B cell (primary cell): ENCODE results near the gene SLC35E2B.
"Not testable (repeated sequence)": the region's sequence is repeated elsewhere in the genome, so short reads cannot be mapped to it uniquely, and the experiment has no call there.

ENCODE experiments used
- EZH2 ChIP-seq: IDR thresholded peaks from 2 replicates; pipeline ENCODE4 v1.6.1; 2012; ENCODE audit warnings: borderline replicate concordance, low read depth, mild to moderate bottlenecking, moderate library complexity, low read length; ENCODE audit not compliant: insufficient read depth, poor library complexity, severe bottlenecking
- TF ChIP-seq, protein P1 (sequence below): fragments of 200-600 bp; IDR thresholded peaks from one replicate; pipeline ENCODE4 v1.8.0; 2022; ENCODE audit warnings: antibody characterized with exemption, mild to moderate bottlenecking

DNA sequence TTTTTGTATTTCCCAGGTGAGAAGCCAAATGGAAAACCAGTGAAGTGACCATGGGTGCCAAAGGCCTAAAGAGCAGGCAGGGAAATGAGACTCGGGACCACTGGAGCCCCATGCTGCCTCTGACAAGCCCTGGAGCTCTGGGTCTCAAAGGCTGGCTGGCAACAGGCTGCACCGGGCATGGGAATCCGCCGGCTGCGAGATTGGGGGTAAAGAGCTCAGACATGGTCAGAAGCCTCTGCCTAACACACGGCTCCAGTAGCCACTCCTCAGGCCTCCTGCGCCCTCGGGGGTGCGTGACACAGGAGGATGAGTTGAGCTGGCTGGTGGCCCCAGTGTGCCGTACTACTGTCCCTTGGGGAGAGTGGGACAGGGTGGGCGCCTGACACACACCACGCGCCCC is 37.6 kb upstream of the SLC35E2B start:
- TF ChIP-seq, protein P1, sequence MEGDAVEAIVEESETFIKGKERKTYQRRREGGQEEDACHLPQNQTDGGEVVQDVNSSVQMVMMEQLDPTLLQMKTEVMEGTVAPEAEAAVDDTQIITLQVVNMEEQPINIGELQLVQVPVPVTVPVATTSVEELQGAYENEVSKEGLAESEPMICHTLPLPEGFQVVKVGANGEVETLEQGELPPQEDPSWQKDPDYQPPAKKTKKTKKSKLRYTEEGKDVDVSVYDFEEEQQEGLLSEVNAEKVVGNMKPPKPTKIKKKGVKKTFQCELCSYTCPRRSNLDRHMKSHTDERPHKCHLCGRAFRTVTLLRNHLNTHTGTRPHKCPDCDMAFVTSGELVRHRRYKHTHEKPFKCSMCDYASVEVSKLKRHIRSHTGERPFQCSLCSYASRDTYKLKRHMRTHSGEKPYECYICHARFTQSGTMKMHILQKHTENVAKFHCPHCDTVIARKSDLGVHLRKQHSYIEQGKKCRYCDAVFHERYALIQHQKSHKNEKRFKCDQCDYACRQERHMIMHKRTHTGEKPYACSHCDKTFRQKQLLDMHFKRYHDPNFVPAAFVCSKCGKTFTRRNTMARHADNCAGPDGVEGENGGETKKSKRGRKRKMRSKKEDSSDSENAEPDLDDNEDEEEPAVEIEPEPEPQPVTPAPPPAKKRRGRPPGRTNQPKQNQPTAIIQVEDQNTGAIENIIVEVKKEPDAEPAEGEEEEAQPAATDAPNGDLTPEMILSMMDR: not testable (repeated sequence)
- not testable (repeated sequence) for TF ChIP-seq EZH2
